ENCODE results near the gene POLK. TPM values are rescaled to one million over a fixed set of nuclear protein-coding genes. Genes with fewer than 3 reads are reported as not detected.

POLK gene
- total RNA-seq, 1 experiment from 2014 or later = 9.0 TPM

- H3K9me2 ChIP-seq (replicated peaks; ENCODE audit: low read length) = no peaks in the 10 kb centered on the region
- H3K27me3 ChIP-seq (ENCODE audit: low read length) = no peaks in the 10 kb centered on the region
- intact Hi-C loops (cut with micrococcal nuclease) = no loop called here
- POLR2A ChIA-PET (ENCODE audit: unreplicated experiment) = no interaction called here
- no peak overlapping the region for H3K9ac ChIP-seq (ENCODE audit: low read length)
- H3K27ac ChIP-seq (ENCODE audit: low read length) = no peak overlapping the region
- H3K4me1 ChIP-seq (ENCODE audit: insufficient read depth, low read length) = peaks cover 8% of the 10 kb centered on the region
- CTCF ChIA-PET = no interaction called here
- H3K79me2 ChIP-seq (ENCODE audit: low read length) = peaks cover 65% of the 10 kb centered on the region
- DNase-seq (no peak), ATAC-seq (no peak)
- H3K9me3 ChIP-seq (ENCODE audit: low read length) = no peaks in the 10 kb centered on the region
- H3F3A ChIP-seq (ENCODE audit: low read length, unreplicated experiment) = no peaks in the 10 kb centered on the region
- TF ChIP-seq EZH2 (IDR thresholded peaks at IDR 0.05; ENCODE audit: low read length, unreplicated experiment) (no peak), CTCF (conservative IDR thresholded peaks at IDR 0.05; ENCODE audit: low read depth, low read length) (no peak), EZH2phosphoT487 (IDR thresholded peaks at IDR 0.05; ENCODE audit: borderline replicate concordance, low read length) (no peak)
- peak overlapping the region; percentile 34; the same call in 1 of the 2 replicates for H3K4me2 ChIP-seq (ENCODE audit: low read length)
- H3K4me3 ChIP-seq (ENCODE audit: low read length) = no peak overlapping the region
- no TSS peak for BruUV-seq (replicated peaks)
- H2AFZ ChIP-seq (ENCODE audit: low read length) = no peak overlapping the region
- no peaks in the 10 kb centered on the region for H4K20me1 ChIP-seq (ENCODE audit: low read length)
- H3K36me3 ChIP-seq (ENCODE audit: low read depth, low read length) = no peaks in the 10 kb centered on the region; the same call in 1 of the 2 replicates
These were observed 3.9 kb upstream of the POLK start for GRCh38 chr5:75507841-75508240.

- Histone ChIP-seq H3K9me3 (ENCODE audit: low read length) (no peaks in the 10 kb centered on the region), H4K20me1 (ENCODE audit: low read length) (no peaks in the 10 kb centered on the region), H3K4me1 (ENCODE audit: insufficient read depth, low read length) (peaks cover 15% of the 10 kb centered on the region), H3K9ac (ENCODE audit: low read length) (peak overlapping the region; percentile 87), H2AFZ (ENCODE audit: low read length) (no peak overlapping the region), H3F3A (ENCODE audit: low read length, unreplicated experiment) (no peaks in the 10 kb centered on the region), H3K4me3 (ENCODE audit: low read length) (peak overlapping the region; percentile 83), H3K4me2 (ENCODE audit: low read length) (peak overlapping the region; percentile 86), H3K27me3 (ENCODE audit: low read length) (no peaks in the 10 kb centered on the region), H3K27ac (ENCODE audit: low read length) (no peak overlapping the region), H3K36me3 (ENCODE audit: low read depth, low read length) (no peaks in the 10 kb centered on the region; the same call in 1 of the 2 replicates), H3K79me2 (ENCODE audit: low read length) (peaks cover 82% of the 10 kb centered on the region), H3K9me2 (replicated peaks; ENCODE audit: low read length) (no peaks in the 10 kb centered on the region)
- intact Hi-C loops (cut with micrococcal nuclease) = no loop called here
- BruUV-seq (replicated peaks) = no TSS peak
- ChIA-PET POLR2A (ENCODE audit: unreplicated experiment) (interaction anchor here (0.6 to 0.7 kb wide), 2 partner anchors 149 to 159 kb away, joined by 5 read pairs; no protein-coding TSS in a partner anchor), CTCF (no interaction called here)
- DNase-seq (no peak), ATAC-seq (no peak)
- TF ChIP-seq EZH2phosphoT487 (IDR thresholded peaks at IDR 0.05; ENCODE audit: borderline replicate concordance, low read length) = no peak
- no peak for TF ChIP-seq CTCF (conservative IDR thresholded peaks at IDR 0.05; ENCODE audit: low read depth, low read length)
- TF ChIP-seq EZH2 (IDR thresholded peaks at IDR 0.05; ENCODE audit: low read length, unreplicated experiment) = no peak
These were observed 2.1 kb upstream of the POLK start for GRCh38 chr5:75509546-75509945.

DNA sequence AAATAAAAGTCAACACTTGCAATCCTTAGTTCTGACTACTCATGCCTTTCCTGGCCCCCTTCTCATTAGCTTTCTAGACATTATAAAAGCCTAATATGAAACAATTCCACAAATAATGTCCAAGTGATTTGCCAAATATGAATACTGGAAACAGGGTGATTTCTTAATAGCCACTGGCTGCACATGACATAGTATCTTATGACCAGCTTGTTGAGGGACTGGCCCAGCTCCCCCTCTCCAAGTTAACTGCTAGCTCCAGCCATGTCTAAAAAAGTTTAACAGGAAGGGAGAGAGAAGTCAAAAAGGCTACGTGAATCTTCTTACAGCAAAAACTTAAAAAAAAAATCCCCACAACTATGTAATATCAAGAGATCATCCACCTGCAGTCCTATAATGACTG is 1.7 kb upstream of the POLK start:
- Histone ChIP-seq H3F3A (ENCODE audit: low read length, unreplicated experiment) (no peaks in the 10 kb centered on the region), H3K4me1 (ENCODE audit: insufficient read depth, low read length) (peaks cover 15% of the 10 kb centered on the region), H3K9ac (ENCODE audit: low read length) (peak overlapping the region; percentile 87), H2AFZ (ENCODE audit: low read length) (no peak overlapping the region), H3K36me3 (ENCODE audit: low read depth, low read length) (no peaks in the 10 kb centered on the region), H3K9me3 (ENCODE audit: low read length) (no peaks in the 10 kb centered on the region), H3K4me2 (ENCODE audit: low read length) (peak overlapping the region; percentile 86), H4K20me1 (ENCODE audit: low read length) (no peaks in the 10 kb centered on the region), H3K9me2 (replicated peaks; ENCODE audit: low read length) (no peaks in the 10 kb centered on the region), H3K27ac (ENCODE audit: low read length) (no peak overlapping the region), H3K27me3 (ENCODE audit: low read length) (no peaks in the 10 kb centered on the region), H3K79me2 (ENCODE audit: low read length) (peaks cover 86% of the 10 kb centered on the region), H3K4me3 (ENCODE audit: low read length) (peak overlapping the region; percentile 83)
- TF ChIP-seq EZH2phosphoT487 (IDR thresholded peaks at IDR 0.05; ENCODE audit: borderline replicate concordance, low read length) (no peak), EZH2 (IDR thresholded peaks at IDR 0.05; ENCODE audit: low read length, unreplicated experiment) (no peak), CTCF (conservative IDR thresholded peaks at IDR 0.05; ENCODE audit: low read depth, low read length) (no peak)
- ATAC-seq (no peak), DNase-seq (peak; percentile 9)
- no TSS peak for BruUV-seq (replicated peaks)
- intact Hi-C loops (cut with micrococcal nuclease) = loop anchor here (2.0 to 5.0 kb wide), 3 partner anchors 57 to 173 kb away; partner anchors contain the start of gene HMGCR
- CTCF ChIA-PET = no interaction called here
- POLR2A ChIA-PET (ENCODE audit: unreplicated experiment) = interaction anchor here (0.6 kb wide), 1 partner anchor 150 kb away, joined by 5 read pairs; no protein-coding TSS in a partner anchor
